HG03135 (cell line): ENCODE data around the gene SHTN1.

Source experiments
- ATAC-seq: cut with Tn5 transposase; IDR thresholded peaks from one replicate; pipeline ENCODE4 v1.9.1; 2021; ENCODE audit warnings: mild to moderate bottlenecking, moderate library complexity; ENCODE audit not compliant: unreplicated experiment

SHTN1 gene

GRCh38 chr10:116919706-116920105, 85.3 kb downstream of the SHTN1 start:
- ATAC-seq = no peak

GRCh38 chr10:116919164-116919563, 85.8 kb downstream of the SHTN1 start:
- ATAC-seq = no peak

- no peak for ATAC-seq
Observed at GRCh38 chr10:116918583-116918982, 86.4 kb downstream of the SHTN1 start.

- no peak for ATAC-seq
Observed at GRCh38 chr10:116917481-116917880, 87.5 kb downstream of the SHTN1 start.

- ATAC-seq = no peak
Observed at GRCh38 chr10:116915340-116915739, 89.6 kb downstream of the SHTN1 start.

DNA sequence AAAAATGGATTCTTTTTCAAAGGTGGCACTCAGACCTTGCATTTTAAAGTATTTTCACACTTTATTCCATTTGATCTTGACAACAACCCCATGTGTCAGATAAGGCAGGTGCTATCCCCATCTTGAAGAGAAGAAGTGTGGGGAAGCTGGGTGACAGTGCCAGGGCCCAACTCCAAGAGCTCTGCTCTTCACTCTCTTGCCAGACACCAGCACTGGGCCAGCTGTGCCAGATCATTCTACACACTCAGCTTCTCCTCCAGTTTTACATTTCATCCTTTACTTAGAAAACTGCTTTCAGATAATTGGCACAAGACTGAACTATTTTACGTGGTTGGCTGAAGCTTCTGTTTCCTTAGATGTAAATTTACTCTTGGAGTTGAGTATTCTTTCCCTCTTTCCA, 91.3 kb downstream of the SHTN1 start:
- ATAC-seq = no peak

- no peak for ATAC-seq
Observed at GRCh38 chr10:116912162-116912561, 92.8 kb downstream of the SHTN1 start.

DNA sequence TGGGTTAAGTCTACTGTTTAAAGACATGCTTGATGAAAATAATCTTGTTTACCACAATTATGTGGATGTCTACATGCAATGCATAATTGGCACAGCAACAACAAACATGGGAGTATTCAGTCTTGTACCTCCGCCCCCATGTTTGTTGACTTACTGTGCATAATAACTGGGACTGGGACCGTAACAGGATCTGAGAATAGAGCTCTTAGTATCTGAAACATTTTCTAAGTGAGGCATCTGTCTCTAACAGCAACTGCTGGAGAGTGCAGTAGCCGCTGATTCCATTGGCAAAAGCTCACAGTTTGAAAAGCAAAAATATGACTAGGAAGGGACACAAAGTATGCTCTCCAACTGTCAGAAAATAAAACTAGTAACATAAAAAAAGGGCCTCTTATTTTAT, 94.1 kb downstream of the SHTN1 start:
- no peak for ATAC-seq

- no peak for ATAC-seq
Observed at GRCh38 chr10:116909307-116909706, 95.7 kb downstream of the SHTN1 start.

- ATAC-seq = no peak
Observed at GRCh38 chr10:116907245-116907987, 97.6 kb downstream of the SHTN1 start.

GRCh38 chr10:116905845-116906210, 99.2 kb downstream of the SHTN1 start:
- ATAC-seq = no peak

GRCh38 chr10:116899626-116900025, 105.4 kb downstream of the SHTN1 start:
- no peak for ATAC-seq

DNA sequence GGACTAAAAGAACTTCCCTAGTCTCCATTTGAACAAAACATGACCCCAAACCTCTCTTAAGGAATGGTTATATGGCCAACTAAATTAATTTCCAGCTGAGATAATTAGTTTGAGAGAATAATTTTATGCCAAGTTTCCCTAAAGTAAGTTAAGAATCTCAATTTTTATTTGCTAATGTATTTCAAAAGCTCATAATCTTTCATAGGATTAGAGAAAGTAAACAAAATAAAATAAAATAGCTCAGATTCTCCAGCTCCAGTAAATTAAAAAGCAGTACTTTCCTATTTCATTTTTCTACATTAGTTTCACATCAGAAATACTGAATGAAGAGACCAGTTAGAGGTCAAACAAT, 111.3 kb downstream of the SHTN1 start:
- ATAC-seq = no peak

GRCh38 chr10:116892907-116893685, 111.9 kb downstream of the SHTN1 start:
- ATAC-seq = no peak

DNA sequence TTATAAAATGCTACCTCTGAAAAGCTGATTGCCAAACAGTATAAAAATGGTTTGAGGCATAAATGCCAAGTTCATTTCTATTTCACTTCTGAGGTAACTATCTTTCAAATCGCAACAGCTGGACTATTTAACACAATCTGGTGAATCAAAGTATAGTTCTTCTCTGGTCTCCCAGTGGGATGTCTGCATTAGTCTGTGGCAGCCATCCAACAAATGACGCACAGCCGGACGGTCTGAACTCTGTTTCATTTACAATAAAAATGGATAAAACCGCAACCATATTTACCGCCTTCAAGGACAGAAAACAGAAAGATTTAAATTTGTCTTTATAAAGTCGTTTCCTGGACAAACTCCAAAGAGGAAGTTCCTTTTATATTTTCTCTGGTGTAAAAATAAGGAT, 113.8 kb downstream of the SHTN1 start:
- ATAC-seq = no peak

- ATAC-seq = no peak
Observed at GRCh38 chr10:116889066-116889465, 115.9 kb downstream of the SHTN1 start.

DNA sequence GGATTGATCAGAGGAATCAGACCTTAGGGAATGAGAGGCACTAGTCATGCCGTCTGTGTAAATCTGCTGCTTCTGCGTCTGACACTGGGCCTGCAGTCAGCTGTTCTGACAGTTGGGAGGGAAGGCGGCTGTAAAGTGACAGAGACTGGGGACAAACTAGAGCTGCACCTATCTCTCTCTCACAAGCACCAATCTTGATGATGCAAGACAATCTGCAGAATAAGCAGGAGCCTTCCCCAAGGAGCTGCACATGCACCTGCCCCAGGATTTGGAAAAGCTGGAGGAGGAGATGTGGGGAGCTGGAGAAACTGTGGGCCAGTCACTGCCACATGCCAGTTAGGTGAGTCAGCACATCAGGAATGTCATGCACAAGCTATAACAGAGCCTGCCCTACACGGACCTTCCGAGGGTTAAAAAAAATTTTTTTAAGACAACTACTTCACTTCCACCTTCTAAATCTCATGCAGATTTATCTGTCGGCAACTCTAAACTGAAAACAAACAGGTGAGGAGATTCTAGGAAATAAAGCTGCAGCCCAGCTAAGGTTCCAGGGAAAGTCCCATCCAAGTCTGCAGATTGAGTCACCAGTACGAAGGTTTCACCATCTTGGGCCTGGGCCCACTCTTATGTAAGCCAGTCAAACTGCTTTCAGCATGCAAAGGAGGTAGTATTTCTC, 116.5 kb downstream of the SHTN1 start:
- no peak for ATAC-seq

GRCh38 chr10:116886772-116887171, 118.2 kb downstream of the SHTN1 start:
- ATAC-seq = no peak

DNA sequence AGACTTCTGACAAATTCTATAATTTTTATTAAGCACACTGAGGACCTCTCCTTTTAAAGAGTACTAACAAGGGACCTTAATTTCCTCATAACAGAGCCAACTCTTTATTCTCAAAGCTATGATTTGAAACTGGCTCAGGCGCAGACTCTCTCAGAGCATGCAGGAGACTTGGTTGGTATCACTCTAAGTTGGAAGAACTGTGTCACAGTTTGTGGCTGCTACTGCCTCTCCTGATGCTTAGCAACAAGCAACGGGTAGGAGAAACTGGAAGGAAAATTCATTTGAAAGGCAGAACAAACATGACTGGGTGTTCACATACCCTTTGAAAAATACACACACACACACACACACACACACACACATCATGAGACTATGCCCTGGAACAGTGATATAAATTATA, 122.3 kb downstream of the SHTN1 start:
- ATAC-seq = no peak

GRCh38 chr10:116880716-116881482, 124.1 kb downstream of the SHTN1 start:
- no peak for ATAC-seq

DNA sequence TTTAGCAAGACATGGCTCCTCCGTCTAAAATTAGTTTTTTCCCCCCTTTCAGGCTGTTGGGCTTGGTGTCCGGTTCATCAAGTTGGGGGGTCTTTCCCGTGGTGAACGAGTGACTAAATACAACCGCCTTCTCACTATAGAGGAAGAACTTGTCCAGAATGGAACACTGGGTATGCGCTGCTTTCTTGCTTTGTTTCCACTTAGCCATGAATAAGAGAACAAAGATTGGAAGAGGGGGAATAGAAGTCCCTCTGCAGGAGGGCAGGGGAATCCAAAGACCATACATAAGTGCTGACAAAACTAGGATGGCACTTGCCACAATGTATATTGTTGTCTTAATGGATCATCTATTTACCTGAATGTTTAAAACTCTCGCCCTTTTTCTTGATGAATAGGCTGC, 125.2 kb downstream of the SHTN1 start:
- ATAC-seq = no peak
